HepG2 (cell line): Measurements from ENCODE around the gene MYO19. TPM values are rescaled to one million over a fixed set of nuclear protein-coding genes. Genes with fewer than 3 reads are reported as not detected.

Experiments
- BRD4 ChIP-seq: sonication (generic); formaldehyde crosslinking; IDR thresholded peaks from 2 replicates; pipeline ENCODE4 v1.4.0; 2020; ENCODE audit warnings: missing genetic modification reagents
- CENPX ChIP-seq: sonication (generic); formaldehyde crosslinking; IDR thresholded peaks from 2 replicates; pipeline ENCODE4 v1.9.0; 2021; ENCODE audit warnings: mild to moderate bottlenecking, missing genetic modification reagents, moderate library complexity
- GPBP1L1 ChIP-seq: sonication (generic); formaldehyde crosslinking; IDR thresholded peaks from 2 replicates; pipeline ENCODE4 v1.5.0; 2020; ENCODE audit warnings: mild to moderate bottlenecking, missing genetic modification reagents
- HMG20A ChIP-seq: IDR thresholded peaks from 2 replicates; pipeline ENCODE4 v1.6.1; 2016; ENCODE audit warnings: borderline replicate concordance
- HOXA3 ChIP-seq: sonication (generic); formaldehyde crosslinking; IDR thresholded peaks from 2 replicates; pipeline ENCODE4 v1.5.0; 2020; ENCODE audit warnings: missing genetic modification reagents
- HOXA9 ChIP-seq: sonication (generic); formaldehyde crosslinking; IDR thresholded peaks from 2 replicates; pipeline ENCODE4 v1.8.1; 2022; ENCODE audit warnings: missing genetic modification reagents, mild to moderate bottlenecking, moderate library complexity, borderline replicate concordance
- MBNL3 ChIP-seq: fragments of 250-450 bp; sonication (Bioruptor Pico); conservative IDR thresholded peaks from 2 replicates; pipeline ENCODE4 v1.8.0; 2022; ENCODE audit warnings: mild to moderate bottlenecking, inconsistent platforms
- MYC ChIP-seq: sonication (generic); formaldehyde crosslinking; IDR thresholded peaks from 2 replicates; pipeline ENCODE4 v1.9.0; 2021; ENCODE audit warnings: missing genetic modification reagents, borderline replicate concordance
- NR2C2 ChIP-seq: sonication (generic); formaldehyde crosslinking; IDR thresholded peaks from 2 replicates; pipeline ENCODE4 v1.4.0; 2020; ENCODE audit warnings: missing genetic modification reagents, mild to moderate bottlenecking, moderate library complexity, borderline replicate concordance
- RCOR2 ChIP-seq: IDR thresholded peaks from 2 replicates; pipeline ENCODE4 v1.6.1; 2016; ENCODE audit warnings: missing biosample characterization, missing genetic modification reagents
- REL ChIP-seq: sonication (generic); formaldehyde crosslinking; conservative IDR thresholded peaks from 2 replicates; pipeline ENCODE4 v1.8.0; 2022; ENCODE audit warnings: mild to moderate bottlenecking, missing genetic modification reagents, moderate library complexity
- RFXANK ChIP-seq: IDR thresholded peaks from 2 replicates; pipeline ENCODE4 v1.6.1; 2016
- RNF2 ChIP-seq: fragments of 450-650 bp; conservative IDR thresholded peaks from 2 replicates; pipeline ENCODE4 v1.6.1; 2016; ENCODE audit warnings: low read depth
- SIX1 ChIP-seq: sonication (generic); formaldehyde crosslinking; IDR thresholded peaks from 2 replicates; pipeline ENCODE4 v1.4.0; 2020; ENCODE audit warnings: missing genetic modification reagents, borderline replicate concordance
- SMAD1 ChIP-seq: sonication (generic); formaldehyde crosslinking; IDR thresholded peaks from 2 replicates; pipeline ENCODE4 v1.4.0; 2020; ENCODE audit warnings: missing genetic modification reagents, low read depth, mild to moderate bottlenecking, borderline replicate concordance
- SP140L ChIP-seq: sonication (generic); formaldehyde crosslinking; IDR thresholded peaks from 2 replicates; pipeline ENCODE4 v1.4.0; 2020; ENCODE audit warnings: missing genetic modification reagents, borderline replicate concordance
- THYN1 ChIP-seq: sonication (generic); formaldehyde crosslinking; IDR thresholded peaks from 2 replicates; pipeline ENCODE4 v1.8.1; 2023; ENCODE audit warnings: low read depth, mild to moderate bottlenecking, moderate library complexity, missing genetic modification reagents, borderline replicate concordance
- XRCC5 ChIP-seq: fragments of 200-400 bp; formaldehyde crosslinking; optimal IDR thresholded peaks from 2 replicates; pipeline ENCODE3; 2017; ENCODE audit warnings: mild to moderate bottlenecking, low read length
- ZKSCAN1 ChIP-seq: fragments of 150-350 bp; IDR thresholded peaks from 2 replicates; pipeline ENCODE4 v1.6.1; 2014; ENCODE audit warnings: low read length
- ZNF501 ChIP-seq: sonication (generic); formaldehyde crosslinking; IDR thresholded peaks from 2 replicates; pipeline ENCODE4 v1.5.1; 2020; ENCODE audit warnings: mild to moderate bottlenecking, moderate library complexity, missing genetic modification reagents
- ZNF652 ChIP-seq: IDR thresholded peaks from 2 replicates; pipeline ENCODE4 v1.6.1; 2016; ENCODE audit warnings: low read depth, borderline replicate concordance
- ZNF672 ChIP-seq: sonication (generic); formaldehyde crosslinking; IDR thresholded peaks from 2 replicates; pipeline ENCODE4 v1.8.1; 2022; ENCODE audit warnings: missing genetic modification reagents
- ZNF841 ChIP-seq: sonication (generic); formaldehyde crosslinking; IDR thresholded peaks from 2 replicates; pipeline ENCODE4 v1.8.1; 2023; ENCODE audit warnings: missing genetic modification reagents, borderline replicate concordance
- polyA plus RNA-seq, 8 experiments: library from polyadenylated mRNA; depleted of rRNA in 3 of 8; stranded (reverse) in 7 of 8; unstranded in 1 of 8; fragments of >200 nt; fragmentation: Illumina TruSeq in 4 of 8; extraction: Trizol in 4 of 8; gene quantifications; 2 replicates each; pipeline versions ENCODE4 v1.2.1 to v1.2.3, GENCODE V29; 2011 to 2016; ENCODE audit warnings: low read depth in 4 of 8, missing spikeins in 1 of 8, mixed read lengths in 1 of 8; ENCODE audit not compliant: insufficient read depth in 1 of 8
- total RNA-seq, 5 experiments: library from RNA; depleted of rRNA; stranded (reverse); fragments of >200 nt; fragmentation: Illumina TruSeq; extraction: Trizol; gene quantifications; 2 replicates each; pipeline ENCODE4 v1.2.3, GENCODE V29; 2016; ENCODE audit warnings: low read depth in 1 of 5
- TF ChIP-seq, protein P1 (sequence below): sonication (generic); formaldehyde crosslinking; conservative IDR thresholded peaks from 2 replicates; pipeline ENCODE4 v1.4.0; 2020; ENCODE audit warnings: mild to moderate bottlenecking, missing genetic modification reagents, moderate library complexity

MYO19 gene
- total and polyA plus RNA-seq, 2 of the 13 experiments (the other 11 are each of a cell fraction or from before 2014, with no cell fraction given): 75.7 to 82.3 TPM

GRCh38 chr17:36544307-36545076 lies 9.8 kb upstream of the MYO19 start, which contains the start of gene GGNBP2 (continued):
- no peak for TF ChIP-seq RCOR2 (CRISPR knock-in tag)
- peak; percentile 87; the same call in 1 of the 2 replicates for TF ChIP-seq SMAD1 (CRISPR knock-in tag)
- TF ChIP-seq SIX1 (CRISPR knock-in tag): no peak
- TF ChIP-seq HOXA9: peak; percentile 68; the same call in 1 of the 2 replicates
- TF ChIP-seq RFXANK (CRISPR knock-in tag): no peak
- TF ChIP-seq HOXA3 (CRISPR knock-in tag): no peak
- no peak for TF ChIP-seq ZNF841 (CRISPR knock-in tag)
- no peak for TF ChIP-seq RNF2
- TF ChIP-seq, protein P1, sequence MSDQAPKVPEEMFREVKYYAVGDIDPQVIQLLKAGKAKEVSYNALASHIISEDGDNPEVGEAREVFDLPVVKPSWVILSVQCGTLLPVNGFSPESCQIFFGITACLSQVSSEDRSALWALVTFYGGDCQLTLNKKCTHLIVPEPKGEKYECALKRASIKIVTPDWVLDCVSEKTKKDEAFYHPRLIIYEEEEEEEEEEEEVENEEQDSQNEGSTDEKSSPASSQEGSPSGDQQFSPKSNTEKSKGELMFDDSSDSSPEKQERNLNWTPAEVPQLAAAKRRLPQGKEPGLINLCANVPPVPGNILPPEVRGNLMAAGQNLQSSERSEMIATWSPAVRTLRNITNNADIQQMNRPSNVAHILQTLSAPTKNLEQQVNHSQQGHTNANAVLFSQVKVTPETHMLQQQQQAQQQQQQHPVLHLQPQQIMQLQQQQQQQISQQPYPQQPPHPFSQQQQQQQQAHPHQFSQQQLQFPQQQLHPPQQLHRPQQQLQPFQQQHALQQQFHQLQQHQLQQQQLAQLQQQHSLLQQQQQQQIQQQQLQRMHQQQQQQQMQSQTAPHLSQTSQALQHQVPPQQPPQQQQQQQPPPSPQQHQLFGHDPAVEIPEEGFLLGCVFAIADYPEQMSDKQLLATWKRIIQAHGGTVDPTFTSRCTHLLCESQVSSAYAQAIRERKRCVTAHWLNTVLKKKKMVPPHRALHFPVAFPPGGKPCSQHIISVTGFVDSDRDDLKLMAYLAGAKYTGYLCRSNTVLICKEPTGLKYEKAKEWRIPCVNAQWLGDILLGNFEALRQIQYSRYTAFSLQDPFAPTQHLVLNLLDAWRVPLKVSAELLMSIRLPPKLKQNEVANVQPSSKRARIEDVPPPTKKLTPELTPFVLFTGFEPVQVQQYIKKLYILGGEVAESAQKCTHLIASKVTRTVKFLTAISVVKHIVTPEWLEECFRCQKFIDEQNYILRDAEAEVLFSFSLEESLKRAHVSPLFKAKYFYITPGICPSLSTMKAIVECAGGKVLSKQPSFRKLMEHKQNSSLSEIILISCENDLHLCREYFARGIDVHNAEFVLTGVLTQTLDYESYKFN (CRISPR knock-in tag): 0 out of 2 replicates have a peak, but pooled peaks have one; percentile 16
- TF ChIP-seq GPBP1L1: no peak
- peak; percentile 50 for TF ChIP-seq NR2C2 (CRISPR knock-in tag)
- TF ChIP-seq ZNF652 (CRISPR knock-in tag): no peak
- TF ChIP-seq ZKSCAN1: no peak
- no peak for TF ChIP-seq XRCC5
- TF ChIP-seq ZNF672 (CRISPR knock-in tag): no peak
- TF ChIP-seq BRD4 (CRISPR knock-in tag): no peak; the same call in 1 of the 2 replicates
- no peak for TF ChIP-seq HMG20A
- no peak for TF ChIP-seq THYN1 (CRISPR knock-in tag)
- TF ChIP-seq MBNL3 (CRISPR knock-in tag): no peak
- TF ChIP-seq REL (CRISPR knock-in tag): 0 out of 2 replicates have a peak, but pooled peaks have one; percentile 43
- TF ChIP-seq SP140L (CRISPR knock-in tag): no peak
- TF ChIP-seq MYC: peak; percentile 42; the same call in 1 of the 2 replicates
- TF ChIP-seq CENPX (CRISPR knock-in tag): no peak
- peak; percentile 70; the same call in 1 of the 2 replicates for TF ChIP-seq ZNF501 (CRISPR knock-in tag)
